Measurements from ENCODE around the gene SPDL1. TPM values are rescaled to one million over a fixed set of nuclear protein-coding genes. Genes with fewer than 3 reads are reported as not detected.

SPDL1 gene
- total and polyA plus RNA-seq, 2 of the 8 experiments (the other 6 are each of a cell fraction or from before 2014, with no cell fraction given), result 16.9 to 44.5 TPM

DNA sequence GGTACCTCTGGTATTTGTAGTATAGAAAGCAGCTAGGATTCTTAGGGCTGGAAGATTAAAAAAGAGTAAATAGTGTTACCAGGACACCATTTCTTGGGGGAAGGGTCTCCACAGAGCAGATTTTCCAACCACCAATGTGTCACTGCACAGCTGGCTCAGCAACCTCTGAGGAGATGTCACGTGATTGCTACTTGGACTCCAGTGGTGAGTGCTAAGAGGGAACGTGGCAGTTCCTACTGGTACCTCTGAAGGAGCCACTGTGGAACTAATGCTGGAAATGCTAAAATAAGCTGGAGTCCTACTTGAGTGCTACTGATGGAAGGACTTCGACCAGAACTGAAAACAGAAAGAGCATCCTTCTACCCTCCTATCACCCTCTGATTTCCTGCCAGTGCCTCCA, 36.1 kb upstream of the SPDL1 start (continued):
- TF ChIP-seq, protein P1, sequence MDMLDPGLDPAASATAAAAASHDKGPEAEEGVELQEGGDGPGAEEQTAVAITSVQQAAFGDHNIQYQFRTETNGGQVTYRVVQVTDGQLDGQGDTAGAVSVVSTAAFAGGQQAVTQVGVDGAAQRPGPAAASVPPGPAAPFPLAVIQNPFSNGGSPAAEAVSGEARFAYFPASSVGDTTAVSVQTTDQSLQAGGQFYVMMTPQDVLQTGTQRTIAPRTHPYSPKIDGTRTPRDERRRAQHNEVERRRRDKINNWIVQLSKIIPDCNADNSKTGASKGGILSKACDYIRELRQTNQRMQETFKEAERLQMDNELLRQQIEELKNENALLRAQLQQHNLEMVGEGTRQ (IDR thresholded peaks at IDR 0.05; ENCODE audit: low read length), result no peak
- no peak for TF ChIP-seq KDM4A (IDR thresholded peaks at IDR 0.05; ENCODE audit: low read depth, low read length, severe bottlenecking)
- TF ChIP-seq, protein P2, sequence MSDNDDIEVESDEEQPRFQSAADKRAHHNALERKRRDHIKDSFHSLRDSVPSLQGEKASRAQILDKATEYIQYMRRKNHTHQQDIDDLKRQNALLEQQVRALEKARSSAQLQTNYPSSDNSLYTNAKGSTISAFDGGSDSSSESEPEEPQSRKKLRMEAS (IDR thresholded peaks at IDR 0.05), result no peak
